Lung microvascular endothelial cell (primary cell): Measurements from ENCODE around the gene PTGR3. TPM values are rescaled to one million over a fixed set of nuclear protein-coding genes. Genes with fewer than 3 reads are reported as not detected.

Experiments
- DNase-seq, 2 donors: peaks; one replicate each; pipeline versions ENCODE4 v3.0.0 to v3.0.0-alpha.2; 2010; ENCODE audit warnings: low read depth in 2 of 2
- total RNA-seq: library from RNA; depleted of rRNA; stranded (reverse); fragments of >200 nt; gene quantifications from 2 replicates; pipeline ENCODE4 v1.2.1, GENCODE V29; 2014

PTGR3 gene
- total RNA-seq, 1 donor from 2014 or later = 10.3 TPM

- no peak for DNase-seq
These were observed 6.7 kb upstream of the PTGR3 start for GRCh38 chr18:75215663-75216062.

GRCh38 chr18:75214766-75215510 is 6.0 kb upstream of the PTGR3 start:
- no peak for DNase-seq

DNA sequence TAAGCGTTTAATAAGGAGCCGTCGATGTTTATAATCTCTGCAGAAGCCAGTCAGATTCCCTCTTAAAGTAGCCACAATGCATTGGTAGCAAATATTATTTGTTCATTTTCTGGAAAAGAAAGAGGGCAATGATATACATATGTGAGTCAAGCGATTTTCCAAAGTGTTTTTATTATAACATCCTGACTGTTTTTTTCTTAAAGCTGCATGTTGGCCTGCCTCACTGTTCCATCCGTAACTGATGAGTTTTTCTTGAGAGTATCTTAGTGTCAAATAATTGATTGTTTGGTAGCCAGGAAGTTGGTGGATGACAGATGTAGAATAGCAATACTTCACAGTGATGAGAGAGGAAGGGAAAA is 5.4 kb upstream of the PTGR3 start:
- peak in 1 of 2 donors; percentile 37 for DNase-seq

DNA sequence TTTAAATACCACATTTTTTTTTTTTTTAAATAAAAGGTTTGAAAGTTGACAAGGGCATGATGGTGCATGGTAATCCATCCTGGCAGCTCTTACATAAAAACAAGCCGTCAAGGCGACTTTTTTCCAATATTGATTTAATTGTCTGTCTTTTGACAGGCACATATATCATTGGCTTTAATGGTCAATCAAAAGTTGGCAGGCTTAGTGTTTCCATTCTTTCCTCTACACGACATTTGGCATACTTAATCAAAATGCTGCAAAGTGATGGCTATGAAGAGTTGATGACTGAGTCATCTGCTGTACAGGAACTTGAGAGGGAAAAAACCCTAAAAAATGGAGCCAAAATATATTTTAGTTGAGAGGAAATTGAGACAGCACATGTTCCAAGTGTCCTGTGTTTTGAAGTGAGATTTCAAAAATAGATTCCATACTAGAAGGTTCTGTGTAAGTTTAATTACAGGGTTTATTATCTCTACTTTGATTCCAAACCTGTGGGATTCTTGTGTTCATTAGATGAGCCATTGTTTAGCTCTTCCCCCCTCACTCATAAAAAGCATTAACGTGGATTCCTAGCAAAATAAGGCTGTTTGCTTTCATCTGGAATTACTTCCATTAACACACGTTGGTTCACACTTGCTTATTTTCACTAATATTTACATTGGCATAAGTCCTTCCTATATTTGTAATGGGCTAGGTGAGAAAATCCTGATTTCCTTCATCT is 4.8 kb upstream of the PTGR3 start:
- DNase-seq = peak; percentile 88 to 97

DNA sequence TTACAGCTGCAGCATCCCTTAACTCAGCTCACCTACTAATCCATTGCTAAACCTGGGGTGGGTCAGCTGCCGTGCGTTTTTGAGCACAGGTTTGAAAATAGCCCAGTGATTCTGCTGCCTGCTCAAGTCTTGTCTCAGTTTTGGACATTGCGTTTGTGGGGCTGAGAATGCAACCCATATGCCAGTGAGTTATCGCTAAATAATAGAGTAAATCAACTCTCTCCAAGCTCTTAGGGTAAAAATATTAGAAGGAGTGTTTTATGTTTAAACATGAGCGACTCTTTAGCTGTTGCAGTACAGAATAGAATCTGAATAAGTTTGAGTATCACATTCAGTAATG is 3.8 kb upstream of the PTGR3 start:
- no peak for DNase-seq

- peak; percentile 43 to 70 for DNase-seq
These were observed 3.2 kb upstream of the PTGR3 start for GRCh38 chr18:75211953-75212750.

DNA sequence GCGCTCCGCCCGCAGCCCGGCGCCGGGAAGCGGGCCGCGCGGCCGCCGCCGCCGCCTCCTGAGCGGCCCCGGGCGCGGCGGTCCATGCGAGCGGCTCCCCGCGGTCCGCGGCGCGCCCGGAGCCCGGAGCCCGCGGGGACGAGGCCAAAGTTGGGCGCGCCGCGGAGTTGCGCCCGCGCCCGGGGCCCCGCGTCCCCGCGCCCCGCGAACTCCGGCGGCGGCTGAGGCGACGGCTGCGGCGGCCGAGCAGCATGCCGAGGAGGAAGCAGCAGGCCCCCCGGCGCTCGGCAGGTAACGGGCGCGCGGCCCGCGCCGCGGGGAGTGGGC is 2.6 kb upstream of the PTGR3 start:
- no peak for DNase-seq

GRCh38 chr18:75211002-75211621 is 2.2 kb upstream of the PTGR3 start:
- DNase-seq = no peak

DNA sequence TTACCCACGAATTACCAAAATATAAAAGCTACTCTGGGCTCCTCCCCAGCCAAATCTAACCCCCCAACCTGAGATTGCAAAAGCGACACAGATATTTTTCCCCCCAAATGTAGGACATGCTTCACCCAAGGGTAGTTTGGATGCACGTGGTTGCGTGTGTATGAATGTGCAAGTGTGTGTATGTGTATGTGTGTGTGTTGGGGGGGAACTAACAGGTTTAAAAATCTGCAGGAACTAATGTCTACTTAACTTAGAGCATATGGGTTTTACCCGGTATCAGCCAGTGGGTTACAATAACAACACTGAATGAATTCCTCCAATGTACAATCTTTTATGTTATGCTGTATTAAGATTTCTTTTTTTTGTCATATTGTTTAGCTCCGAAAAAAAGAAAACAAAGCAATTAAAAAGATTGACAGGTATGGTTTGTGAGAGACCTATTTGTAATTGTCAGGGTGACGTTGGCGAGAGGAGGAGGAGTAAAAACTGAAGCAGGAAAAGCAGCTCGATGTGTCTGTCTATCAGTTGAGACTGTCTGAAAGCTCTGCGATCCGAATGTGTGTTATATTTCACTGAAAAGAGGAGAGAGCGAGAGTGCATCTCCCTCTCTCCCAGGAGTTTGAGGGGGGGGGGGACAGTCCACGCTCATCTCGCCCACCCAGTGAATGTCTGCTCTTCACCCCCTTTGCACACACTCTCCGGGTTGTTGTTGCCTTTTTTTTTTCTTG is 1.5 kb upstream of the PTGR3 start, which contains the start of gene TSHZ1:
Gene TSHZ1 (plus strand): TSS at position 524 of the 728 bp plus-strand sequence. CDS start 1,080 bp downstream, outside the sequence.
- DNase-seq = peak; percentile 87 to 95

GRCh38 chr18:75209951-75210258 is 966 bp upstream of the PTGR3 start:
- no peak for DNase-seq

- no peak for DNase-seq
These were observed 157 bp downstream of the PTGR3 start for GRCh38 chr18:75208836-75209128.

DNA sequence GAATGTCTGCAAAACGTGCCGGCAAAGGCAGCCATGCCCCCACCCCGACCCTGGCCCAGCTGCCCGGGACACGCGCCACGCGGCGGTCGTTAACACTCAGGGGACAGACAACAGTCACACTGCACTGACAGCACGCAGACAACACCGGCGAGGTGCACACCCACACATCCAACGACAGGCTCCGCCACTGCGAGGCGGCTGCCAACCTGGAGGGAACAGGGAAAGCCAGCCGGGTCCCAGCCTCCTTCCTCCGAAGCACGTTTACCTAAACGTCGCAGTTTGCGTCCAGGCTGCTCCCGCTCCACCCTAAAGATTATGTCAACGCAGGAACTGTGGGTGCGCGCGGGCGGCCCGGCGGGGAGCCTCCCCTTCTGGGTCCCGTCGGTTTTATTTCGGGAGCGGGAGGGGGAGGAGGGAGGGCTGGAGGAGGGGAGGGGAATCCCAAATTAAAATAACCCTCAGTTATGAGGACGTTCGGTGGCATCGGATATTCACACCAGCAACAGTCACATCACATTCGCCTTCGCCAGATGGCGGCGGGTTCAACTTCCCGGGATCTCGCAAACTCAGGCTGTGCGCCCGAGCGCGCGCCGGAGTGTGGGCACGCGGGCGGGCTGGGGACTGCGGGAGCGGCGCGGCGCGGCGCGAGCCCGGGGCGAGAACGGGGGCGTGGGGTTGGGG is 644 bp downstream of the PTGR3 start:
- peak; percentile 55 to 71 for DNase-seq

GRCh38 chr18:75207310-75208154 is 1.4 kb downstream of the PTGR3 start:
- DNase-seq = peak; percentile 36 to 39

GRCh38 chr18:75206452-75207309 is 2.3 kb downstream of the PTGR3 start:
- DNase-seq = no peak

- DNase-seq = no peak
These were observed 3.3 kb downstream of the PTGR3 start for GRCh38 chr18:75205514-75206132.

GRCh38 chr18:75204732-75205513 is 4.0 kb downstream of the PTGR3 start:
- DNase-seq = no peak

DNA sequence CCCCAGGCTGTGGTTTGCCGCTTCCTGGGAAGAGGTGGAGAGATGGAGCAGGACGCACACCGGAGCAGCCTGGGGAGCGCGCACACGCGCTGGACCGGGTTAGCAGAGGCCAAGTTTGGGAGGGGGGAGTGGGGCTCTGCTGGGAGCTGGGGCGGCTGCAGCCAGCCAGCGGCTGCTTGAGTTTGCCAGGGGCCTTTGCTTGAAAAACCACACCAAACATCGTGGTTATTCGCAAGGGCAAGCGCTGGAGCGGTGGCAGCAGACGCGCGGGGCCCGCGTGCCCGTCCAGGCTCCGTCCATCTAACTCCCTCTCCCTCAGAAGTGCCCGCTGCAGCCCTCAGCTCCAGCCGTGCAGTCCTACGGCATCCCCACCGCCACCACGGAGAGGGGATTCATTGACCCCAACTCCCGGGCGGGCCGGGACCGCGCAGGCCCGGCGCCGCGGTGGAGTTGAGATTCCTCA is 4.6 kb downstream of the PTGR3 start:
- peak in 1 of 2 donors; percentile 29 for DNase-seq
